ENCODE results near the gene TRPV2.

GRCh38 chr17:16430650-16431049 is 15.3 kb downstream of the TRPV2 start:
- TF ChIP-seq RARB (CRISPR knock-in tag; IDR thresholded peaks at IDR 0.05): no peak
- TF ChIP-seq ZFP30 (CRISPR knock-in tag; IDR thresholded peaks at IDR 0.05): no peak
- TF ChIP-seq PPARA (CRISPR knock-in tag; IDR thresholded peaks at IDR 0.05; ENCODE audit: borderline replicate concordance): no peak
